ENCODE results near the gene GOSR2. TPM values are rescaled to one million over a fixed set of nuclear protein-coding genes. Genes with fewer than 3 reads are reported as not detected.
"Not testable (repeated sequence)": the region's sequence is repeated elsewhere in the genome, so short reads cannot be mapped to it uniquely, and the experiment has no call there.

The GOSR2 gene
- polyA plus RNA-seq, 4 donors: 49.1 to 58.7 (median 55.3) TPM

GRCh38 chr17:46892192-46892703, 30.7 kb upstream of the GOSR2 start:
- no peak for DNase-seq (ENCODE audit: low read depth in 4 of 4, low spot score in 3 of 4)

GRCh38 chr17:46894024-46894423, 28.9 kb upstream of the GOSR2 start:
- no peak for DNase-seq (ENCODE audit: low read depth in 4 of 4, low spot score in 3 of 4)

GRCh38 chr17:46894476-46895151, 28.3 kb upstream of the GOSR2 start:
- peak in 1 of 4 donors; percentile 31 for DNase-seq (ENCODE audit: low read depth in 4 of 4, low spot score in 3 of 4)

- no peak for DNase-seq (ENCODE audit: low read depth in 4 of 4, low spot score in 3 of 4)
Observed at GRCh38 chr17:46895171-46895570, 27.8 kb upstream of the GOSR2 start.

GRCh38 chr17:46896991-46897390, 26.0 kb upstream of the GOSR2 start:
- no peak for DNase-seq (ENCODE audit: low read depth in 4 of 4, low spot score in 3 of 4)

- no peak for DNase-seq (ENCODE audit: low read depth in 4 of 4, low spot score in 3 of 4)
Observed at GRCh38 chr17:46898364-46898763, 24.6 kb upstream of the GOSR2 start.

GRCh38 chr17:46898860-46899259, 24.1 kb upstream of the GOSR2 start:
- DNase-seq (ENCODE audit: low read depth in 4 of 4, low spot score in 3 of 4): no peak

GRCh38 chr17:46901291-46901690, 21.7 kb upstream of the GOSR2 start:
- no peak for DNase-seq (ENCODE audit: low read depth in 4 of 4, low spot score in 3 of 4)

GRCh38 chr17:46903762-46904672, 18.9 kb upstream of the GOSR2 start:
- no peak for DNase-seq (ENCODE audit: low read depth in 4 of 4, low spot score in 3 of 4)

- DNase-seq (ENCODE audit: low read depth in 4 of 4, low spot score in 3 of 4): no peak
Observed at GRCh38 chr17:46908068-46908737, 14.8 kb upstream of the GOSR2 start.

GRCh38 chr17:46910179-46910927, 12.6 kb upstream of the GOSR2 start:
- DNase-seq (ENCODE audit: low read depth in 4 of 4, low spot score in 3 of 4): no peak

- no peak for DNase-seq (ENCODE audit: low read depth in 4 of 4, low spot score in 3 of 4)
Observed at GRCh38 chr17:46911311-46911710, 11.6 kb upstream of the GOSR2 start.

GRCh38 chr17:46915596-46915995, 7.4 kb upstream of the GOSR2 start:
- no peak for DNase-seq (ENCODE audit: low read depth in 4 of 4, low spot score in 3 of 4)

- DNase-seq (ENCODE audit: low read depth in 4 of 4, low spot score in 3 of 4): no peak
Observed at GRCh38 chr17:46916211-46916610, 6.7 kb upstream of the GOSR2 start.

- no peak for DNase-seq (ENCODE audit: low read depth in 4 of 4, low spot score in 3 of 4)
Observed at GRCh38 chr17:46916623-46917022, 6.3 kb upstream of the GOSR2 start.

- DNase-seq (ENCODE audit: low read depth in 4 of 4, low spot score in 3 of 4): no peak
Observed at GRCh38 chr17:46917041-46917440, 5.9 kb upstream of the GOSR2 start.

GRCh38 chr17:46917516-46917915, 5.4 kb upstream of the GOSR2 start:
- no peak for DNase-seq (ENCODE audit: low read depth in 4 of 4, low spot score in 3 of 4)

GRCh38 chr17:46921962-46922361, 998 bp upstream of the GOSR2 start:
- DNase-seq (ENCODE audit: low read depth in 4 of 4, low spot score in 3 of 4): not testable (repeated sequence)

GRCh38 chr17:46922487-46922803, 515 bp upstream of the GOSR2 start:
- no peak for DNase-seq (ENCODE audit: low read depth in 4 of 4, low spot score in 3 of 4)

GRCh38 chr17:46925185-46925868, 2.4 kb downstream of the GOSR2 start:
- DNase-seq (ENCODE audit: low read depth in 4 of 4, low spot score in 3 of 4): no peak
